CD4-positive, alpha-beta memory T cell (primary cell): Measurements from ENCODE around the gene DHX57. TPM values are rescaled to one million over a fixed set of nuclear protein-coding genes. Genes with fewer than 3 reads are reported as not detected.

Source experiments
- CTCF ChIA-PET: fragments of 350-600 bp; sonication (Branson Sonifier 250); formaldehyde crosslinking; loops from one replicate; lab custom pipeline; 2021; ENCODE audit warnings: inconsistent platforms; ENCODE audit not compliant: partially characterized antibody; lab: Charles Lee
- POLR2A ChIA-PET: fragments of 350-600 bp; sonication (Branson Sonifier 250); formaldehyde crosslinking; loops from one replicate; lab custom pipeline; 2021; ENCODE audit not compliant: partially characterized antibody; lab: Charles Lee
- DNase-seq, 5 donors: peaks; one replicate each; pipeline versions ENCODE4 v3.0.0 to v3.0.0-alpha.2; 2020 to 2022; ENCODE audit warnings: mixed read lengths in 1 of 5
- H3K27ac ChIP-seq: one replicate; pipeline ENCODE4 v1.7.0; 2013; ENCODE audit warnings: low read depth, low read length
- H3K27me3 ChIP-seq: 2 replicates; pipeline ENCODE4 v1.7.0; 2013; ENCODE audit warnings: mild to moderate bottlenecking, low read length, moderate library complexity; ENCODE audit not compliant: insufficient read depth
- H3K36me3 ChIP-seq: 2 replicates; pipeline ENCODE4 v1.7.0; 2013; ENCODE audit warnings: mild to moderate bottlenecking, low read length, moderate library complexity; ENCODE audit not compliant: insufficient read depth
- H3K4me1 ChIP-seq: 2 replicates; pipeline ENCODE4 v1.7.0; 2013; ENCODE audit warnings: mild to moderate bottlenecking, low read length, moderate library complexity; ENCODE audit not compliant: insufficient read depth
- H3K4me3 ChIP-seq, 2 donors: one replicate each; pipeline ENCODE4 v1.7.0; 2013; ENCODE audit warnings: low read length in 2 of 2, mild to moderate bottlenecking in 1 of 2
- H3K9me3 ChIP-seq, 2 donors: one replicate each; pipeline ENCODE4 v1.7.0; 2013; ENCODE audit warnings: low read length in 2 of 2, control low read depth in 1 of 2; ENCODE audit not compliant: control insufficient read depth in 1 of 2
- H3K27ac Mint-ChIP-seq, 7 donors: one replicate each; pipeline ENCODE4 v1.8.0; 2020 to 2021; ENCODE audit warnings: mixed read lengths in 7 of 7, mild to moderate bottlenecking in 6 of 7, inconsistent platforms in 3 of 7, moderate library complexity in 3 of 7
- H3K27me3 Mint-ChIP-seq, 2 donors: one replicate each; pipeline ENCODE4 v1.8.0; 2020 to 2021; ENCODE audit warnings: mixed read lengths in 2 of 2
- H3K36me3 Mint-ChIP-seq, 2 donors: one replicate each; pipeline ENCODE4 v1.8.0; 2020 to 2021; ENCODE audit warnings: mixed read lengths in 2 of 2, inconsistent platforms in 1 of 2, mild to moderate bottlenecking in 1 of 2
- H3K4me1 Mint-ChIP-seq, 4 donors: one replicate each; pipeline ENCODE4 v1.8.0; 2020 to 2021; ENCODE audit warnings: mixed read lengths in 4 of 4, mild to moderate bottlenecking in 1 of 4
- H3K4me3 Mint-ChIP-seq, 8 donors: one replicate each; pipeline ENCODE4 v1.8.0; 2020 to 2021; ENCODE audit warnings: mixed read lengths in 8 of 8, mild to moderate bottlenecking in 7 of 8, moderate library complexity in 6 of 8, inconsistent platforms in 3 of 8
- H3K9me3 Mint-ChIP-seq, 8 donors: one replicate each; pipeline ENCODE4 v1.8.0; 2020 to 2021; ENCODE audit warnings: mixed read lengths in 8 of 8, mild to moderate bottlenecking in 5 of 8, inconsistent platforms in 3 of 8, moderate library complexity in 1 of 8
- intact Hi-C: fragments of 100-400 bp; cut with micrococcal nuclease; formaldehyde crosslinking; loops from one replicate; pipeline ENCODE4 v1.15.1; 2023
- polyA plus RNA-seq, 2 donors: library from polyadenylated mRNA; unstranded; fragments of 300-500 nt; fragmentation: Illumina TruSeq; gene quantifications; one replicate each; pipeline ENCODE4 v1.2.3, GENCODE V29; 2021
- total RNA-seq, 2 experiments: library from RNA; stranded (reverse); gene quantifications; one replicate each; pipeline ENCODE4 v1.2.3, GENCODE V29; 2021

DHX57 gene
- total and polyA plus RNA-seq, 4 experiments from 2014 or later = 3.9 to 23.5 (median 12.6) TPM

GRCh38 chr2:38754506-38754905 is 121.2 kb downstream of the DHX57 start:
- Mint-ChIP-seq H3K4me1 (peaks cover 13 to 35% (median 19%) of the 10 kb centered on the region in 4 donors), H3K9me3 (peaks cover 0 to 16% (median 1%) of the 10 kb centered on the region in 8 donors), H3K27ac (peak overlapping the region in 6 of 7 donors; percentile 53 to 93 (median 86)), H3K36me3 (peaks cover 15 to 22% of the 10 kb centered on the region in 2 donors), H3K4me3 (peak overlapping the region; percentile 80 to 91 (median 84)), H3K27me3 (peaks cover 0 to 3% of the 10 kb centered on the region in 2 donors)
- Histone ChIP-seq H3K36me3 (peaks cover 6% of the 10 kb centered on the region), H3K9me3 (no peaks in the 10 kb centered on the region), H3K4me1 (peaks cover 22% of the 10 kb centered on the region), H3K27me3 (no peaks in the 10 kb centered on the region), H3K4me3 (no peak overlapping the region), H3K27ac (peak overlapping the region; percentile 31)
- intact Hi-C loops = loop anchor here (10.0 kb wide), 1 partner anchor 370 kb away; the partner anchor contains the start of gene SOS1
- CTCF ChIA-PET = interaction anchor here (1.1 kb wide), 1 partner anchor 173 kb away, joined by 4 read pairs; no protein-coding TSS in a partner anchor
- DNase-seq = no peak
- POLR2A ChIA-PET = interaction anchor here (0.5 to 1.0 kb wide), 3 partner anchors 152 to 213 kb away, joined by 3 read pairs; partner anchors contain the start of gene HNRNPLL

GRCh38 chr2:38754049-38754448 is 121.7 kb downstream of the DHX57 start:
- ChIA-PET POLR2A (interaction anchor here (0.5 to 7.8 kb wide), 3 partner anchors 13 to 212 kb away, joined by 3 to 113 read pairs (median 3); partner anchors contain the start of gene HNRNPLL), CTCF (interaction anchor here (1.1 kb wide), 1 partner anchor 173 kb away, joined by 4 read pairs; no protein-coding TSS in a partner anchor)
- Mint-ChIP-seq H3K4me1 (peaks cover 16 to 40% (median 23%) of the 10 kb centered on the region in 4 donors), H3K36me3 (peaks cover 20 to 26% of the 10 kb centered on the region in 2 donors), H3K9me3 (peaks cover 0 to 16% (median 1%) of the 10 kb centered on the region in 8 donors), H3K4me3 (peak overlapping the region; percentile 65 to 88 (median 79)), H3K27me3 (peaks cover 0 to 3% of the 10 kb centered on the region in 2 donors), H3K27ac (peak overlapping the region; percentile 81 to 99 (median 85))
- Histone ChIP-seq H3K9me3 (no peaks in the 10 kb centered on the region), H3K36me3 (peaks cover 8% of the 10 kb centered on the region), H3K4me1 (peaks cover 26% of the 10 kb centered on the region), H3K4me3 (no peak overlapping the region), H3K27me3 (no peaks in the 10 kb centered on the region), H3K27ac (no peak overlapping the region)
- no peak for DNase-seq
- intact Hi-C loops = loop anchor here (10.0 kb wide), 1 partner anchor 371 kb away; the partner anchor contains the start of gene SOS1

- Mint-ChIP-seq H3K36me3 (peaks cover 42 to 48% of the 10 kb centered on the region in 2 donors), H3K27me3 (peaks cover 0 to 3% of the 10 kb centered on the region in 2 donors), H3K4me1 (peaks cover 35 to 62% (median 42%) of the 10 kb centered on the region in 4 donors), H3K9me3 (peaks cover 0 to 22% (median 1%) of the 10 kb centered on the region in 8 donors), H3K27ac (peak overlapping the region; percentile 99 to 100 (median 100)), H3K4me3 (peak overlapping the region; percentile 98 to 100 (median 100))
- CTCF ChIA-PET = interaction anchor here (0.7 to 2.8 kb wide), 7 partner anchors 9 to 216 kb away, joined by 3 to 16 read pairs (median 4); no protein-coding TSS in a partner anchor
- intact Hi-C loops = loop anchor here (1.0 to 10.0 kb wide), 6 partner anchors 26 to 1785 kb away; partner anchors contain the start of genes ATL2, GEMIN6, SOS1 and STRN
- peaks cover 31% of the 10 kb centered on the region for H3K36me3 ChIP-seq
- POLR2A ChIA-PET = interaction anchor here (0.6 to 8.0 kb wide), 82 partner anchors 9 to 1788 kb away, joined by 3 to 327 read pairs (median 5); partner anchors contain the start of genes ATL2, CEBPZ, DHX57 and GALM
- no peak for DNase-seq
- H3K27me3 ChIP-seq = no peaks in the 10 kb centered on the region
- no peaks in the 10 kb centered on the region for H3K9me3 ChIP-seq
- peaks cover 48% of the 10 kb centered on the region for H3K4me1 ChIP-seq
- H3K27ac ChIP-seq = peak overlapping the region; percentile 93
- peak overlapping the region; percentile 43 to 98 for H3K4me3 ChIP-seq
These were observed 123.9 kb downstream of the DHX57 start for GRCh38 chr2:38751596-38752410.

GRCh38 chr2:38750891-38751595 is 124.7 kb downstream of the DHX57 start, which contains the start of gene SRSF7:
Gene SRSF7 (minus strand): TSS chr2:38751361. CDS start chr2:38751256, 105 bp downstream.
- intact Hi-C loops = loop anchor here (1.0 to 10.0 kb wide), 6 partner anchors 27 to 1784 kb away; partner anchors contain the start of genes ATL2, GEMIN6, SOS1 and STRN
- peak; percentile 96 to 98 (median 98) for DNase-seq
- ChIA-PET POLR2A (interaction anchor here (0.6 to 8.0 kb wide), 84 partner anchors 10 to 1787 kb away, joined by 3 to 327 read pairs (median 5); partner anchors contain the start of genes ATL2, CEBPZ, DHX57 and GALM), CTCF (interaction anchor here (0.6 to 2.8 kb wide), 9 partner anchors 10 to 216 kb away, joined by 3 to 16 read pairs (median 4); no protein-coding TSS in a partner anchor)
- peak within 1 kb of the TSS; percentile 96 to 98 for H3K4me3 ChIP-seq
- H3K9me3 ChIP-seq = no peaks in the 10 kb centered on the region
- peaks cover 56% of the 10 kb centered on the region for H3K4me1 ChIP-seq
- peaks cover 50 to 56% of the 10 kb centered on the region in 2 donors for H3K36me3 Mint-ChIP-seq
- H3K4me1 Mint-ChIP-seq = peaks cover 42 to 70% (median 50%) of the 10 kb centered on the region in 4 donors
- H3K27ac Mint-ChIP-seq = peak within 1 kb of the TSS; percentile 99 to 100 (median 100)
- no peaks in the 10 kb centered on the region for H3K27me3 ChIP-seq
- peaks cover 0 to 22% (median 1%) of the 10 kb centered on the region in 8 donors for H3K9me3 Mint-ChIP-seq
- H3K27me3 Mint-ChIP-seq = peaks cover 0 to 3% of the 10 kb centered on the region in 2 donors
- H3K4me3 Mint-ChIP-seq = peak within 1 kb of the TSS; percentile 98 to 100 (median 100)
- peaks cover 38% of the 10 kb centered on the region for H3K36me3 ChIP-seq
- H3K27ac ChIP-seq = peak within 1 kb of the TSS; percentile 93

- H3K9me3 ChIP-seq = no peaks in the 10 kb centered on the region
- peak overlapping the region; percentile 99 to 100 (median 100) for H3K27ac Mint-ChIP-seq
- peaks cover 0 to 3% of the 10 kb centered on the region in 2 donors for H3K27me3 Mint-ChIP-seq
- H3K36me3 ChIP-seq = peaks cover 46% of the 10 kb centered on the region
- peak overlapping the region; percentile 96 to 98 for H3K4me3 ChIP-seq
- H3K36me3 Mint-ChIP-seq = peaks cover 57 to 64% of the 10 kb centered on the region in 2 donors
- peaks cover 64% of the 10 kb centered on the region for H3K4me1 ChIP-seq
- peak overlapping the region; percentile 98 to 100 (median 100) for H3K4me3 Mint-ChIP-seq
- peak overlapping the region; percentile 93 for H3K27ac ChIP-seq
- peaks cover 0 to 22% (median 1%) of the 10 kb centered on the region in 8 donors for H3K9me3 Mint-ChIP-seq
- intact Hi-C loops = loop anchor here (2.0 to 10.0 kb wide), 2 partner anchors 375 to 1783 kb away; partner anchors contain the start of genes SOS1 and STRN
- H3K27me3 ChIP-seq = no peaks in the 10 kb centered on the region
- H3K4me1 Mint-ChIP-seq = peaks cover 48 to 78% (median 56%) of the 10 kb centered on the region in 4 donors
- peak in 3 of 5 donors; percentile 51 to 60 (median 52) for DNase-seq
- ChIA-PET POLR2A (interaction anchor here (0.7 to 8.0 kb wide), 54 partner anchors 9 to 1784 kb away, joined by 3 to 327 read pairs (median 8); partner anchors contain the start of genes ATL2, DHX57, GALM and GEMIN6), CTCF (interaction anchor here (0.6 to 2.8 kb wide), 7 partner anchors 9 to 196 kb away, joined by 3 to 16 read pairs (median 4); no protein-coding TSS in a partner anchor)
These were observed 125.5 kb downstream of the DHX57 start for GRCh38 chr2:38750011-38750890.
